HG03575 (cell line): ENCODE results near the gene CILP2.

ENCODE experiments used
- ATAC-seq: cut with Tn5 transposase; IDR thresholded peaks from one replicate; pipeline ENCODE4 v1.9.1; 2021; ENCODE audit not compliant: unreplicated experiment, insufficient number of reproducible peaks, low FRiP score; ENCODE audit errors: extremely low read depth

The CILP2 gene

DNA sequence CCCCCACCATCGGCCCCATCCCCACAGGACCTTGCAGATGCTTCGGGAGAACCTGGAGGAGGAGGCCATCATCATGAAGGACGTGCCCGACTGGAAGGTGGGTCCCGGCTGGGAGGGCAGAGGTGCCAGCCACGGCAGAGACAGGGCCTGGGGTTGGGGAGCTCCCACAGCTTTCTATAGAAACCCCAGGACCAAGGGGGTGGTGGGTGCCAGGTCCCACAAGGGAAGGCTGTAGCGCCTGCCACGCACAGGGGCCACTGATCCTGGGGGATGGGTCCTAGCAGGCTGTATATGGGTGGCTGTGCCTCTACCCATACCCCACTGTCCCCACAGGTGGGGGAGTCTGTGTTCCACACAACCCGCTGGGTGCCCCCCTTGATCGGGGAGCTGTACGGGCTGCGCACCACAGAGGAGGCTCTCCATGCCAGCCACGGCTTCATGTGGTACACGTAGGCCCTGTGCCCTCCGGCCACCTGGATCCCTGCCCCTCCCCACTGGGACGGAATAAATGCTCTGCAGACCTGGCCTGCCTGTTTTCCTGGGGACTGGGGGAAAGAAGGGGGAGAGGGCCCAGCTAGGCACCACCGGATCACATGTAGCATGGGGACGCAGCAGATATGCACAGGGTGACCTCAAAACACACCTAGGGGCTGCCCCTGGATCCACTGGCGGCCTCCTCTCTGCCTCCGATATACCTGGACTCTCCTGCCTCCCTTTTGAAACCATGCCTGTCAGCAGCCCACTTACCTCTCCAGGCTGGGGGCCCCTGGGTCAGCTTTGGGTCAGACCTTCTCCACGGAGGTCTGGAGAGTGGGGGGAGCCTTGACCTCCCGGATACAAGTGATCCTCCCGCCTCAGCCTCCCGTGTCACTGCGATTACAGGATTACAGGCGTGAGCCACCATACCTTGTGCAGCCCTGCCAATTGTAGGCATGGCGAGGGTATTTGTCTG is 10.1 kb upstream of the CILP2 start:
- no peak for ATAC-seq

DNA sequence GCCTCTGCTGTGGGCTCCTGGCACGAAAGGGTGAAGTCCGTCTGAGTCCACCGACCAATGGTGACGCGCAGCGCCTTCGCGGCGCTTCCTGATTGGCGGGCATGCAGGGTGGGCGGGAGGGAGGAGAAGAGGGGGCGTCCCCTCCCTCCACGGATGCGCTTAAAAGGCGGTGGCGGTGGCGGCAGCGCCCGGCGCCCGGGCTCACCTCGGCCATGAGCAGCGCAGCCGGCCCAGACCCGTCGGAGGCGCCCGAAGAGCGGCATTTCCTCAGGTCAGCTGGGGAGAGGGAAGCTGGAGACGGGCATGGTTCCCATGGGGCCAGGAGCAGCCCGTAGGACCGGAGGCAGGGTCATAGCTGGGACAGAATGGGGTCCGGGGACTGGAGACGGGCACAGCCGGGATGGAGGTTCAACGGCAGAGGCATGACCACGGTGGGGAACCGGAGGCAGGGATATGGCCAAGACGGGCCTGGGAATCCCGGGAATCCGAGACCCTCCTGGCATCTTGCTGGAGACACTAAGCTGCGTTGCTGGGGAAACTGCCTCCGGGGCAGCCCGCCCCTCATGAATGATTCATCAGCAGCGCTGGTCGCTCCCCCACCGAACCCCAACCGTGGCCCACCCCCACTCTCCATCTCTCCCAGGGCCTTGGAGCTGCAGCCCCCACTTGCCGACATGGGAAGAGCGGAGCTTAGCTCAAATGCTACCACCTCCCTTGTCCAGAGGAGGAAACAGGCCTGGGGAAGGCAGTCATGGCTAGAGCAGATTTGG is 9.2 kb upstream of the CILP2 start, which contains the start of gene YJEFN3:
Gene YJEFN3, plus strand, starts transcription at position 191 of the 770 bp plus-strand sequence. Its CDS starts 22 bp downstream, at position 213.
- ATAC-seq: no peak

DNA sequence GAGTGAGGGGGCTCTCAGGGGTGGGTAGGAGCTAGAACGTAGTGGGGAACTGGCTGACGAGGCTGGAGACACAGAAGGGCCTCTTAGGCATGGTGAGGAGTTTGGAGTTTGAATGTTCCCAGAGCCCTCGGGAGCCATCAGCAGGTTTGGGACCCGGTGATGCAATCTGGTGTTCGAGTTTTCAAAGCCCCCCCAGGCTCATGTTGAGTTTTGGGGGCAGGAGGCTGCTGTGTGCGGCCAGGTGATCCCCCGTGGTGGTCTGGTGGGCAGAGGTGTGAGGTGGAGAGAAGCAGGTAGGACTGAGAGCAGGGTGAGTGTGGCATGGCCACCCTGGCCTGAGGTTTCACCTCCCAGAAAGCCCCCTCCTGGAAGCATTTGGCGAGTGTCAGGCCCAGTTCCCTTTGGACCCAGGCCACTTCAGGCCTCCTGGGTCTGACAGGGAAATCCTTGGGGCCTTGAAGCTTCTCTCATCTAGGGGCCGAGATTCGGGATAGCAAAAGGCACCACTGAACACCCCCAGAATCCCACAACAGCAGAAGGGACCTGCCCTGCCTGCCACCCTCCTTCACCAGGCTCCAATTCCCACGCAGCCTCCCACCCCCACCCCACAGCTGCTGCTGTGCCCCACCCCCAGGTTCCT is 8.2 kb upstream of the CILP2 start:
- no peak for ATAC-seq

DNA sequence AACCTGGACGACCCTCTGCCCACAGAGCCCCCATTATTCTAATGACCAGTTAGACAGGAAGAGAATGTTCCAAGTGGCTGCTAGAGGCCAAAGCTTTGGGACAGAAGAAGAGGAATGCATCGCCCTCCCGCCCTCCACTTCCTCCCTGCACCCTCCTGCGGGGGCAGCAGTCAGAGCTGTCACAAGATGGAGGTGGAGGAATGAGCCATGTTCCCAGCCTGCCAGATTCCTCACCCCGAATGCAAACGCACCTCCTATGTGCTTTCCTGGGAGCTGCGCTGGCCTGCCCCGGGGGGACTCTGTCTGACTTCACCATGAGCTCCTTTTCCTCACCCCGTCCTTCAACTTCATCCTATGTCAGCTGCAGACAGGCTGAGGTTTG is 7.7 kb upstream of the CILP2 start:
- ATAC-seq: no peak

DNA sequence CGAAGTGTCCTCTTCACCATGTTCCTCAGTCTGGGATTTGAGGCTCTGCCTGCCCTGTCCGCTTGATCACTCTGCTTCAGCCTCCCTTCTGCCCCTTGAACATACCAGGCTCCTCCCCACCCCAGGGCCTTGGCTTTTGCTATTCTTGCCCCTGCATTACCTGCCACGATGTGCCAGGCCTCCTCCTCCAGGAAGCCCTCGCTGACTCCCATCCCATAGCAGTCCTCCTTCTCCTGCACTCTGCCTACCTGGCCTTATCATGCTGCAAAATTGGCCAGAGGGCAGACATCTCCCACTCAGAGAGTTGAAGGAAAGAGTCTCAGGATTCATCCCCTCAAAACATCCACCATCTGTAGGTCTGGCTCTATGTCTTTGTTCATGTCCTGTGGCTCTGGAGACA is 7.2 kb upstream of the CILP2 start:
- no peak for ATAC-seq

DNA sequence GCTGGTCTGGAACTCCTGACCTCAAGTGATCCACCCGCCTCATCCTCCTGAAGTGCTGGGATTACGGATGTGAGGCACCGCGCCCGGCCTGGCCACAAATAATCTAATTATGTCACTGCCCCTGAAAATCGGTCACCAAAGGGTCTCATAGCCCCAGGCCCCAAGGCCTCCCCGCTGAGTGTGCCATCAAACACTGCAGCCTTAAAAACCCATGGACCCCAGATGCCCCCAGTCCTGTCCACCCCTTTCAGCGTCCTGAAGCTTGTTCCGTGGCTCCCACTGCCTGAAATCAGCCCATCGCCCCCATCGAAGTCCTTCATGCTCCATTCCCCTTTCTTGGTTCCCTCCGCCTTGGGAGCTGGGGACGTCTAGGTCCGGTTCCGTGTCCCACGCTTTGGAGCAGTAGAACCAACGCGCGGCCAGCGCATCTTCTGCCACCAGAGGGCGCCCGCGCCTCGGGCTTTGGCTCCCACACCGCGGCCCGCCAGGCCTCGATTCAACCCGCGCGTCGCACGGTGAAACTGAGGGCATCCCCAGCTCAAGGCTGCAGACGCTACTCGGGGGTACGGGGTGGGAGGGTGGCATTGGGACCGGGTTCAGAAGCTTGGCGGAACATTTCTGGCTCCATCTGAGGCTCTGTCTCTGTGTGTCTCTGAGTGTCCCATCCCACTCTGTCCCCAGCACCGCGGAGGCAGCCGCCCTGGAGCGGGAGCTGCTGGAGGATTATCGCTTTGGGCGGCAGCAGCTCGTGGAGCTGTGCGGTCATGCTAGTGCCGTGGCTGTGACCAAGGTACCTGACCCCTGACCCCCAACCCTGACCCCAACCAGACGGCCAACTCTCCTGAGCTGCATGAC is 5.9 kb upstream of the CILP2 start:
- no peak for ATAC-seq

DNA sequence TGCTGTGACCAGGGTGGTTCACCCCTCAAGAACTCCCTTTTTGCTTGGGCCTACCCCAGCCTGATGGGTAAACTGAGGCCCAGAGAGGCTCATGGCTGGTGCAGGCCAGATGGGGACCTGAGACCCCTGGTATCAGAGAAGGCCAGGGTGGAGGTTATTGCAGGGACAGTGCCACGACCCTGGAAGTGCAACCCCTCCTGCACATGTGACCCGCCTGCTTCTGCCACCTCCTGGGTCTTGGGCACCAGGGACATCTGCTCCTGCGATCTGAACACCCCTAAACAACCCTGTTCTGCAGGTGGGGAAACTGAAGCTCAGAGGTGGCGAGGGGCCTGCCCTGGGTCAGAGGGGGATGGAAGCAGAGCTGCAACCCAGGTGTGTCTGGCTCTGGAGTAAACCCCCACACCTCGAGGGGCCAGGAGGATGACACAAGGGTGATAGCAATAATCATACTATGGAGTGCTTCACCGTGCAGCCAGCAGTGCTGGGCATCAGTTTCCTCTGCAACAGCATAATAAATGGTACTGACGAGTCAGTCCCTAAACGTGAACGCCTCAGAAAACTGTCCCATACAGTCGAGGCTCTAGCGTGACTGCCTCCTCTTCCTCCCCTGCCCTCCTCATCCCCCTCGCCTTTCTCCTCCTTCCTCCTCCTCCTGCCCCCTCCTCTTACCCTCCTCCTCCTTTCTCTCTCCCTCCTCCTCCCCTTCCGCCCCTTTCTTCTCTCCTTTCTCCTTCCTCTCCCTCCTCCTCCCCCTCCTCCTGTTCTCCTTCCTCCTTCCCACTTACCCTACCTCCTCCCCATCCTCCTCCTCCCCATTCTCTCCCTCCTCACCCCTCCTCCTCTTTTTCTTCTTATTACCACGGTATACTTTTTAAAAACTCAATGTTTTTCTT is 5.0 kb upstream of the CILP2 start:
- no peak for ATAC-seq

DNA sequence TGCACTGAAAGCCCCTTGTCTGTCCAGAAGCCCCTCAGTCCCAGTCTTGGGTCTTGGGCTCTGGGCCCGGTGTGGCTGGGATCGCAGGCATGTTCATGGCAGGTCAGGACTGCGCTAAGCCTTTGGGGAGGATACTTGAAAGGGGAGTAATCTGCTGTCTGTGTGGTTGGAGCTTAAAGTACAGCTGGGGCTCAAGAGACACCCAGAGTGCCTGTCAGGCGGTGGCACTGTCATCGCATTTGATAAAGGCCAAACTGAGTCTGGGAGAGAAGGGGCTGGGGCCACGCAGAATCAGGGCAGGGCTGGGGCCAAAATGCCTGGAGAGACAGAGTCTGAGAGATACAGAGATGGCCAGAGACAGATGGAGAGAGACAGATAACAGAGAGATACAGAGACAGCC is 4.2 kb upstream of the CILP2 start:
- ATAC-seq: no peak

DNA sequence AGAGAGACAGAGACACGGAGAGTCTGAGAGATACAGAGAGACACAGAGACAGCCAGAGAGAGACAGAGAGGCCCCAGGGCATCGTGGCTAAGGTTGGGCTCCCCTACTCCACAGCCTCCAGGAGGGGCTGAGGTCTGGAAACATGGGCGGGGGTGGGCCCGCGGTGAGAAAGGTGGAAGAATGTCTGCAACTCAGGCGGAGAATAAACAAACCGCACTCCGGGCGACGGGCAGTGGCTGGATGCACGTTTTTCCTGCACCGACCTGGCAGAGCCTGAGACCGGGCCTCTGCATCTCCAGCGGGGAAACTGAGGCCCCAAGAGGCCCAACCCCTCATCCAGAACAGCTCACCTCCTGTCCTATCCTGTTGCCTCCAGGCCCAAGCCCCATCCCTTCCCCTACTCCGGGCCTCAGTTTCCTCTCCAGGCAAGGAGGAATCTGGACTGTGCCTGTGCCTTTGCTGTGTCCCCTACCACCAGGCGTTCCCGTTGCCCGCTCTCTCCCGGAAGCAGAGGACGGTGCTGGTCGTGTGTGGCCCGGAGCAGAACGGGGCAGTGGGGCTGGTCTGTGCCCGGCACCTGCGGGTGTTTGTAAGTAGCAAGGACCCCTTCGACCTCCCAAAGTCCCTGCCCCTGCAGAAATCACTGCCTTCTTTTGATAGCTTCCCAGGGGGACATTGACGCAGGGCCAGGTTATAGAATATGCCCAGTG is 3.4 kb upstream of the CILP2 start:
- no peak for ATAC-seq

DNA sequence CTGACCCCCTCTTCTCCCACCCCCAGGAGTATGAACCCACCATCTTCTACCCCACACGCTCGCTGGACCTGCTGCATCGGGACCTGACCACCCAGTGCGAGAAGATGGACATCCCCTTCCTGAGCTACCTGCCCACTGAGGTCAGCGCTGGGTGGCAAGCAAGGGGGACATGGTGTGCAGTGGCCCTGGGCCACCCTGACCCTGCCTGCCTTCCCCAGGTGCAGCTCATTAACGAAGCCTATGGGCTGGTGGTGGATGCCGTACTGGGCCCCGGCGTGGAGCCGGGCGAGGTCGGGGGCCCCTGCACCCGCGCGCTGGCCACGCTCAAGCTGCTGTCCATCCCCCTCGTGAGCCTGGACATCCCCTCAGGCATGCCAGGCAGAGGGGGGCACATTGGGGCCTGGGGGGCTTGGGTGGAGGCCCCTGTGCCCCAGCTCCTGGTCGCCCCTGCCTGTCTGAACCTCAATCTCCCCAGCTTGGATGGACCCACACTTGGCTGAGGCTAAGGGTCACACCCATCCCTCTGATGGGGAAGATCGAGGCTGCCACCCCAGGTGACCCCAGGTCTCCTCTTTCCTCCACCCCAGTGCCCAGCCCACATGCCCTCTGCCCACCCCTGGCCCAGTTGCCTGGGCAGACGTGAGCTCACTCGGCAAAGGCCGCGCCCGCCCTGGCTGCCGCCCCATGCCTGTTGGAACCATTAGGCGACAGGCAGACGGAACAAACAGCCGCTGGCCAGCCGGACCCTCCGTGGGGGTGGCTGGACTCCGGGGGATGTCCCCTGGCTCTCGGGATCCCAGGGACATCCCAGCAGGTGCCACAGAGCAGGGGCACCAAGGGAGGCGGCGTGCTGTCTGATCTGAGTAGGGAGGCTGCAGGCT is 2.5 kb upstream of the CILP2 start:
- ATAC-seq: no peak

DNA sequence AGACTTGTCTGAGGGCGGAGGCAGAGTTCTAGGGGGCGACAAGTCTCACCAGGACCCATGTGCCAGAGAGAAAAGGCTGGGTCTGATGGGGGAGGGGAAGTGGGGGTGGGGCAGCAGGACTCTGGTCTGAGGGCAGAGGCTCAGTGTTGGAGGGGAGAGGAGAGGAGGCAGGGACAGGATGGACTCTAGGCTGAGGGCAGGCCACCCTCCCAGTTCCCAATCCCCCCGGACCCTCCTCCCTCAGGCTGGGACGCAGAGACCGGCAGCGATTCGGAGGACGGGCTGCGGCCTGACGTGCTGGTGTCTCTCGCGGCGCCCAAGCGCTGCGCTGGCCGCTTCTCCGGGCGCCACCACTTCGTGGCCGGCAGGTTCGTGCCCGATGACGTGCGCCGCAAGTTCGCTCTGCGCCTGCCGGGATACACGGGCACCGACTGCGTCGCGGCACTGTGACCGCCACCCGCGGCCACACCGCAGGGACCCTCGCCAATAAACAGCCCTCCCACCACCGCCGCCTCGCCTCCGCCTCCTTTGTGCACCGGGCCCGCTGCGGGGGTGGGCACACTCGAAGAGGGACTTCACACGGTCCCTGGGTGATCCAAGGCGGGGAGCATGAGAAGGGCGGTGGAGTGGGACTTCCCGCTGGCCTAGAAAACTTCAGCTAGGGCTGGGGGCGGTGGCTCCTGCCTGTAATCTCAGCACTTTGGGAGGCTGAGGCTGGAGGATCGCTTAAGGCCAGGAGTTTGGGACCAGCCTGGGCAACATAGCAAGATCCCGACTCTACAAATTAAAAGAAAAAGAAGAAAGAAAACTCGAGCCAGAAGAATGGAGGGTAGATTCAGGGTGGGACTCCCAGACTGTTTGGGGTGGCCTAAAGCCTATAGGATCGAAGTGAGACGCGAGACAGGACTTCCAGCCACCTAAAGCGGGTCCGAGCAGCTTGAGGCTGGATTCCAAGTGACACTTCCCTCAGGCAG is 703 bp upstream of the CILP2 start:
- no peak for ATAC-seq

DNA sequence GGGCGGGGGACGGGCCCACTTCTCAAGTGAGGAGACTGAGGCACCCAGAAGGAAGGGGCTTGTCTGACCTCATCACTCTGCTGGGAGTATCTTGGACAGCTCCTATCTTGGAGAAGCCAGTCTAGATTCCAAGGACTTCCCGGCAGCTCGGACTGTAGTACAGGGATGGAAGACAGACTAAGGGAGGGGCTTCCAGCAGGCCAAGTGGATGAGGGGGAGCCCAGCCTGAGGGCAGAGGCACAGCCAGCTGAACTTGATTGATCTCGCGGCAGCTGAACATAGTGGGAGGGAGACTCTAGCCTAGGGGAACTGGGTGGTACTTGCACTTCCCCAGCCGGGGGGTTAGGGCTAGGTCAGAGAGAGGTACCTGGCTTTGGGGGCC is 711 bp downstream of the CILP2 start:
- ATAC-seq: no peak

DNA sequence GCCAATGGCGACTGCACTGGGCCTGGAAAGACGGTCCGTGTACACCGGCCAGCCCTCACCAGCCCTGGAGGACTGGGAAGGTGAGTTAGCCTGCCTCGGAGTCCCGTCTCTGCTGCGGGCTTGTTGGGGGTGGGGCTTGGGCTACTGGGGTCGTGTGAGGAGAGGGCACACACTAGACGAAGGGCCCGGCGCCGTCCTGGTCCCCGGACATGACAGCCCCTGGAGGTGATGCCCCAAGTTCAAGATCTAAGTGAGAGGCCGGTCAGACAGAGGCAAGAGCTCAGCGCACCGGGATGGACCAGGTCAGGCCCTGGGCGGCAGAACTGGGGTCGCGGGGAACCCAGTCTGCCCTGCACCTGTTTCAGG is 1.6 kb downstream of the CILP2 start:
- ATAC-seq: no peak

DNA sequence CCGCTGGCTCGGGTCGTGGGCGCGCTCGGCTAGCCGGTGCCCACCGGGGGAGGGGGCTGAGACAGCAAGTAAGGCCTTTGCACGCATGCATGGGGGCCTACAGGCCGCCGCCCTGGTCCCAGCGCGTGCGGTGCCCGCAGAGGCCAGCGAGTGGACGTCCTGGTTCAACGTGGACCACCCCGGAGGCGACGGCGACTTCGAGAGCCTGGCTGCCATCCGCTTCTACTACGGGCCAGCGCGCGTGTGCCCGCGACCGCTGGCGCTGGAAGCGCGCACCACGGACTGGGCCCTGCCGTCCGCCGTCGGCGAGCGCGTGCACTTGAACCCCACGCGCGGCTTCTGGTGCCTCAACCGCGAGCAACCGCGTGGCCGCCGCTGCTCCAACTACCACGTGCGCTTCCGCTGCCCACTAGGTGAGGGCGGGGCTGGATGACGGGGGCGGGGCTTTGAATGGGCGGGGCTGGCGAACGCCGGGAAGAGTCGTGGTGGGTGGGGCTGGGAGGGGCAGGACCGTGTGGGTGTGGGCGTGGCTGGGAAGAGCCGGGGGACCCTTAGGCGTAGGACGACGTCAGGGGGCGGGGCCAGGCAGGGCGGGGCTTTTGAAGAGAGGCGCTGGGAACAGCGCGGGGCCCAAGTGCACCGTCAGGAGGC is 2.1 kb downstream of the CILP2 start:
- ATAC-seq: no peak
